A172 (cell line): ENCODE data around the gene RMND5B. TPM values are rescaled to one million over a fixed set of nuclear protein-coding genes. Genes with fewer than 3 reads are reported as not detected.
"Not testable (repeated sequence)": the region's sequence is repeated elsewhere in the genome, so short reads cannot be mapped to it uniquely, and the experiment has no call there.

ENCODE experiments used
- DNase-seq: peaks from one replicate; pipeline ENCODE4 v3.0.0-alpha.2; 2015; ENCODE audit warnings: low spot score
- total RNA-seq: library from RNA; depleted of rRNA; stranded (reverse); fragments of >200 nt; shearing (Covaris generic); gene quantifications from 2 replicates; pipeline ENCODE4 v1.2.3, GENCODE V29; 2014; rRNA removed

RMND5B gene
- total RNA-seq: 23.4 and 32.0 TPM in 2 replicates

DNA sequence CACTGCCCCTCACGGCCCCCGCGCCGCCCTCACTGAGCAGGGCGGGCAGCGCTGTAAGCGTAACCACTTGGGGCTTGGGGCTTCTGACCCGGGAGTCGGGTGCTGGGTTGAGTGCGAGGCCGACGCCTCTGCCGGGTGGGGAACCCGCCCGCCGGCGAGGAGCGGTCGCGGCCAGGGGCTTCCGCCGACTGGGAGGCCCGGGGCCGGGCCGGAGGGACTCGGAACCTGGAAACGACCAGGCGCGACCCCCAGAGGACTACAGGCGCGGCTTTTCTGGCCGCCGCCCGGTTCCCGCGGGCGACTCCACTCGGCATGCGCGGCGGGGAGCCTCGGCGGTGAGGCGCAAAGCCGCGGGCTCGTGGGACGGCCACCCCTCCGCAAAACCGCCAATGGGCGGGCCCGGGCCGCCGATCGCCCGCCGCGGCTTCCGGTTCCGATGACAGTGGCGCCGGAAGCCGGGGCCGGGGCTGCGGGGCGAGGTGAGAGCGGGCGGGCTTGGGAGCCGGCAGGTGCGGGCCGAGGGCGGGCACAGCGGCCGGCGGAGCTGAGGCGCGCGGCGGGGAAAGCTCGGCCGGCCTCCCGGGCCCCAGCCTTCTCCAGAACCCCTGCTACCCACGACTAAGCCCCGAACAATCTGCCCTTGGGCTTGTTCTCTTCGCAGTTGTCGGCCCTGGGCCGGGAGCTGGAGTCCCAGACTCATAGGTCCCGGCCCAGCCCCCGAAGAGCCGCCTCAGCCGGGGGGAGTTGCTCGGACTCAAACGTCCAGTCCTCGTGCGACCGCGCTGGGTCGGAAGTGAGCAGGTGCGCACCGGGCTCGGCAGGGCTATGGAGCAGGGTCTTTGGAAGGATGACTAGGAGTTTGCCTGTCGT is at the start of gene RMND5B:
TSS of gene RMND5B (plus strand) at position 439 of the 870 bp plus-strand sequence. CDS start 7,106 bp downstream, outside the sequence.
- peak; percentile 50 for DNase-seq

DNA sequence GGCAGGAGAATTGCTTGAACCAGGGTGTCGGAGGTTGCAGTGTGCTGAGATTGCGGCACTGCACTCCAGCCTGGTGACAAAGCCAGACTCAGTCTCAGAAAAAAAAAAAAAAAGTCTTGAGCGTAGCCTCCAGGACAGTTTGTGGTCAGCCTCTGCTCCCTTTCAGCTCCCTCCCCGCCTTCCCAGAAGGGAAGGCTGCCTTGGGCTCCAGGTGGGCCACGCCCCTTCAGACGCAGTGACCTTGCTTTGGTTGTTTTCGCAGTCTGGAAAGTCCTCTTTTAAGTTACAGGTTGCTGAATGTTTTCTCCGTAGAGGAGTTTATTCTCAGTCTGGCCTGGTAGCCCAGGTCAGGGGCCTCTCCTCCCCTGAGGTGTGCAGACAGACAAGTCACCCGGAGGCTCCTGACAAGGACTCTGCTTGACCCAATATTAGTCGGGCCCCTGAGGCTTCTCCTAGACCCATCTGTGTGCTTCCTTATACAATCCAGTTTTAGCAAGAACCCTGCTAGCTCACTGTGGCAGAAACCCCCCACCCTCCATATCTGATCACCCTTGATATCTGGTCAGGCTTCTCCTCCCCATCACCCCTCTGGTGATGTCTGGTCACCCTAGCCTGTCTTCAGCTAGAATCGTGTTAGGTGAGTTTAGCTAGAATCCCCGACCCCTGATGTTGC is 49.1 kb upstream of the RMND5B start:
- no peak for DNase-seq

DNA sequence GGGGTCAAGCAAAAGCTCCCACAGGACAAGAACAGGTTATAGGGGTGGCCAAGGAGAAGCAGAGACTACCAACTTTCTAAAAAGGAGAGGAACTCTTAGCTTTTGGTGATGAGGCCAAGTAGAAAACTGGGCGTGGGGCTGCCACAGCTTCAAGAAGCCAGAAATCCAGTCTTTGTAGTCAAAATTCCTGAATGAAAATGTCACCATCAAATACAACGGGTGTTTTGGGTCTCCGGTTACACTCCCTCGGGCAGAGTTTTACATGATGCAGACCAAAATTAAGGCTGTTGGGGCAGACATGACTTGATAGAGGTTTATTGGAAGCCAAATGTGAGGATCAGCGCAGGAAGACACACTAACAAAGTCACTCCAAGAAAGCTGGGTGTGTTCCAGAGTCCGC is 46.9 kb upstream of the RMND5B start:
- DNase-seq: no peak

DNA sequence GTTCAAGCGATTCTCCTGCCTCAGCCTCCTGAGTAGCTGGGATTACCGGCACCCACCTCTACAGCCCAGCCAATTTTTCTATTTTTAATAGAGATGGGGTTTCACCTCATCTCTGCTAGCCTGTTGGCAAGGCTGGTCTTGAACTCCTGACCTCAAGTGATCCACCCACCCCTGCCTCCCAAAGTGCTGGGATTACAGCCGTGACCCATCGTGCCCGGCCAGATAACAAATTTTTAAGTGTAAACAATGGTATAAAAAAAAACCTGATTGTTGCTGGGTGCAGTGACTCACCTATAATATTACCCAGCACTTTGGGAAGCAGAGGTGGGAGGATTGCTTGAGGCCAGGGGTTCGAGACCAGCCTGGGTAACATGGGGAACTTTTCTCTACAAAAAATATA is 45.5 kb upstream of the RMND5B start:
- no peak for DNase-seq

DNA sequence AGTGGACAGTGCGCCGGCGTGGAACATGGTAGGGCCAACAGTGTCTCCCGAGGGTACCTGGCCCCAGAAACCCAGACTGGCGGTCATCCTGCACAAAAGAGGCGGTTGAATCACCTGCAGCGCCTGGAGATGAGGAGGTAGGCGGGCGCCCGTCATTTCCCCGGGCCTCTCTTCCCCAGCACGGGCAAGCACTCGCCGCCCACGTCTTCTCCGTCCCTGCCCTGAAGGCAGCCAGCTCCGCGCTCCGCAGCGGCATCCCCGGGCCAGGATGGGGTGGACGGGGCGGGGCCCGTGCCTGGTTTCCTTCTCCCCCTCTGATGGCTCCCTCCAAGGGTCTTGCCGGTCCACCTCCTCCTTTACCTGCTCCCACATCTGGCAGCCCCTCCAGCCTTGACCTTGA is 44.5 kb upstream of the RMND5B start:
- DNase-seq: no peak

- not testable (repeated sequence) for DNase-seq
Observed at GRCh38 chr5:178087199-178087598, 43.6 kb upstream of the RMND5B start.

DNA sequence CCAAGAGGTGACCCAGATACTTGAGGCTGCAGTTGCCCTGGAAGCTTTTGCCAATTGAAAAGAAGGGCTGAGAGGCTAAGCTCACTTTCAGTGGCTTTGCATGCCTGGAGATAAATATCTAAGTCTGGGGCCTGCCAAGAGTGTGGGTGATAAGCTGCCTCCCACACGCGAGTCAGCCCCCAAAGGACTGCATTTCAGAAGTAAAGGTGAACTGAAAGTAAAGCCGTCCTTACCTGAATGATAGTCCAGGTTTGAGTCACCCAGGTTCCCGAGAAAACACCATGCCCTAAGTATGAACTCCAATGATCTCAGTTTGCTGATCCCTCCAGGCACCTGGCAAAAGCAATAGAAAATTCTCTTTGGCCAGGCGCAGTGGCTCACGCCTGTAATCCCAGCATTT is 40.0 kb upstream of the RMND5B start:
- no peak for DNase-seq

DNA sequence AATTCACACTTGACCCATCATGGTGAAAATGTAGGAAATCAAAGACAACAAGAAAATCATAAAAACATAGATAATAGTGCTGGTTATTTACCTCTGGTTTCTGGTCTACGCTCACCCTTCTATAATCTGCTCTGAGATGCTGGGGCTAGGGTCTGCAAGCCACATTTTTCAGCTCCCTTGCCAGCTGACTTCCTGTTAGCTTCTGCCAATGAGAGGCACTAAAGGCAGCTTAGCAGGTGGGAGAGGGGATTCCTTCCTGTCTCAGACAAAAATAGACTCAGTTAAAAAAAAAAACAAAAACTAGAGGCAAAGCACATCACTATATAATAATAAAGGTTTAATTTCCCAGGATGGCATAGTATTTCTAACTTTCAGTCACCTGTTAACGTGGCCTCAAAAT is 37.7 kb upstream of the RMND5B start:
- no peak for DNase-seq

- DNase-seq: no peak
Observed at GRCh38 chr5:178094345-178094744, 36.5 kb upstream of the RMND5B start.

- no peak for DNase-seq
Observed at GRCh38 chr5:178098685-178099084, 32.1 kb upstream of the RMND5B start.

DNA sequence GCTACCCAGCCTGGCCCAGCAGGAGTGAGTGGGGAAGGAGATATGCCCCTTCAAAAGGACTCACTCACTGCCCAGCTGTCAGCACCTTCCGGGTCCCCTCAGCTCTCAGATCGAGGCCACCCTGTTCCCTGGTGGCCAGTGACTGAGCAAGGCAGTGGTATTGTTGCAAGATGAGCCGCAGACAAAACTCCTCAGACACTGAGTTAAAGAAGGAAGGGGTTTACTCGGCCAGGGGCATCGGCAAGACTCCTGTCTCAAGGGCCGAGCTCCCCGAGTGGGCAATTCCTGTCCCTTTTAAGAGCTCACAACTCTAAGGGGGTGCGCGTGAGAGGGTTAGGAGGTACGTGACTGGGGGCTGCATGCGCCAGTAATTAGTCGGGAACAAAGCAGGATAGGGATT is 27.2 kb upstream of the RMND5B start:
- no peak for DNase-seq

DNA sequence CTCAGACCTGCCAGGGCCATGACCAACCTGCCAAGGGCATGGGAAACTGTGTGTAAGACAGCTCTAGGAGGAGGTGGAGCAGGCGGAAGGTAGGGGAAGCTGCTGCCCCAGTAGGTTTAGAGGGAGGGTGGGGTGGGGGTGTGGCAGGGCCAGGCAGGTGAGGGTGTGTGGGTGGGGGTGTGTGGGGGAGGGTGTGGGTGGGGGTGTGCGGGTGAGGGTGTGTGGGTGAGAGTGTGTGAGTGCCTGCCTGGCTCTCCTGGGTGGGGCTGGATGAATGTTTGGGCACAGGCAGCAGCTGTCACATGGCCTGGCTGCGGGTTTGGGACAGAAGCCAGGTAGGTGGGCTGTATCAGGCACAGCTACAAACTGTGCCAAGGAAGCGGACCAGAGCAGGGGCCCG is 26.3 kb upstream of the RMND5B start:
- no peak for DNase-seq

DNA sequence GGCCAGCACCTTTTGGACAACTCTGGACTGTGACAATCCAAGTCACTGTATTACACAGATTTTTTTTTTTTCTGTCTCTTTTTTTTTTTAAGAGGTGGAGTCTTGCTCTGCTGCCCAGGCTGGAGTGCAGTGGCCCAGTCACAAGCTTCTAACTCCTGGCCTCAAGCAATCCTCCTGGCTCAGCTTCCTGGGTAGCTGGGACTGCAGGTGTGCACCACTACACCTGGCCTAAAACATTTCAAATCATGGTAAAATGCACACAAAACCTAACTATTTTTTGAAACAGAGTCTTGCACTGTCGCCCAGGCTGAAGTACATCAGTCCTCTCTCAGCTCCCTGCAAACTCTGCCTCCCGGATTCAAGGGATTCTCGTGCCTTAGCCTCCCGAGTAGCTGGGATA is 24.7 kb upstream of the RMND5B start:
- DNase-seq: no peak

DNA sequence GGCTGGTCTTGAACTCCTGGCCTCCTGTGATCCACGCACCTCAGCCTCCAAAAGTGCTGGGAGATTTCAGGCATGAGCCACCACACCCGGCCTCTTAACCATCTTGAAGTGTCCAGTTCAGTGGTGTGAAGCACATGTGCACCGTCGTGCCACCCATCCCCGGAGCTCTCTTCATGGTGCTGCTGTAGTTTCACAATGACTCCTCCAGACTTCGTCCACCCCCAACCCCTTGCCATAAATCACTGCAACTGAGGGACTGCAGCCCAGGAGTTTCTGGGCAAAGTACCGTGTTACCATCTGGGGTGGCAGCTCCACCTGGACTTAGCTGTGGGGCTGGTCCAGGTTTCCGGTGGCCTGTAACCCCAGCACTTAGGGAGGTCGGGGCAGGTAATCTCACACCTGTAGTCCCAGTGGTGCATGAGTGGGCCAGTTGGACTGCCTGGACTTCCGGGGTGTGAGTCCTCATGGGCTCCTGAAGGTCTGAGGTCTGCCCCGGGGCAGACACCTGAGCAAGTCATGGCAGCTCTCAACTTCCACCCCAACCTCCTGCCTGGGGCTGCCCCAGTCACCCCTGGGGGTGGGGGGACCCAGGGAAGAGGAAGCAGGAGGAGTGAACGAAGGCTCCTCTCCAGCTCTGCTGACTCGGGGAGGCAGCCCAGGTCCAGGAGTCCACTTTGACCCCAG is 24.1 kb upstream of the RMND5B start:
- no peak for DNase-seq

- DNase-seq: no peak
Observed at GRCh38 chr5:178107756-178108310, 23.0 kb upstream of the RMND5B start.

DNA sequence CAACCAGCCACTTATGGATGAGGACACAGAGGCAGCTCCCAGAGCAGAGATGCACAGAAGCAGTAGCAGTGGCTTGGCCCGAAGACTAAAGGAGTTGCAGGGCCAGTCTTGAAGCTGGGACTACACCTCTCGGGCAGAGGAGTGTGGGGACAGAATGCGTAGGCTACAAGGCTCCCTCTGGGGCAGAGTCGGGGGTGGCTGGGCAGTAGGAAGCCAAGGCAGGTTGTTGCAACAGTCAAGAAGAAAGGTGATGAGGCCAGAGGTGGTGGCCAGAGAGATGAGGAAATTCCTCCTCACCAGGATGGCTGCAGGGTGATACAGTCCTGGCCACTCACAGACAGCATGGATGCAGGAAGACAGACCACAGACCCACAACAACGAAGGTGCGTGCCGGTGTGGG is 22.4 kb upstream of the RMND5B start:
- no peak for DNase-seq

- DNase-seq: no peak
Observed at GRCh38 chr5:178108966-178109365, 21.8 kb upstream of the RMND5B start.

- no peak for DNase-seq
Observed at GRCh38 chr5:178110511-178110910, 20.3 kb upstream of the RMND5B start.

GRCh38 chr5:178111925-178112324 is 18.9 kb upstream of the RMND5B start:
- no peak for DNase-seq

GRCh38 chr5:178112545-178112944 is 18.3 kb upstream of the RMND5B start:
- no peak for DNase-seq

DNA sequence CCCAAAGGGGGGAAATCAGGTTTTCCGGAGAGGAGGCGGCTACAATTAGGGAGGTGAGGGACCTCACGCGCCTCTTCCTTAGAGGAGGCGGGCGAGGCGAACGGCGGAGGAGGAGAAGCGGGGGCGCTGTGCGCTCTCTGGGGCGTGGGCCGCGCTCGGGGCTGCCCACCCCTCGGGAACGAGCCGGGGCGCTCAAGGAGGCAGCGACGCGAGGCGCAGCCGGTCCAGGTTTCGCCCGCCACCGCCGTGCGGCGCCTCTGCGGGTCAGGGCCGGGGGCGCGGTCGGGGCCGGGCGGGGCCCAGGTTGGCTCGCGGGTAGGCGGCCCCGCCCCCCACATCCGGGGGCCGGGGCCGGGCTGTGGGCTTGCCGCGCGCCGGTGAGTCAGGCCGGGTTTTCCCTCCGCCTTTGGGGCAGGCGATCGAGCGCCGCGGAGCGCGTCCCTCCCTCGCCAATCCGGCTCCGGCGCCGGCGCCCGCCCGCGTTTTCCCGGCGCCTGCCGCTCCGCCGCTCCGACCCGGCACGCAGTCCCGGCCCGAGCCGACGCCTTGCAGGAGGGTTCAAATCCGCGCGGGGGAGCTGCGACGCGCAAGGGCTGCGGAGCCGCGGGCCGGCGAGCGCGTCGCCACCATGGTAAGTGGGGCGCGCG is 17.6 kb upstream of the RMND5B start, which contains the start of gene N4BP3:
TSS of gene N4BP3 (plus strand) at position 392 of the 647 bp plus-strand sequence. CDS start 6,052 bp downstream, outside the sequence.
- peak; percentile 35 for DNase-seq
